Right kidney (tissue), 1 donor: ENCODE measurements around the gene TLR5.

Experiments
- DNase-seq: peaks from one replicate; pipeline ENCODE4 v3.0.0-alpha.2; 2016

Gene TLR5

DNA sequence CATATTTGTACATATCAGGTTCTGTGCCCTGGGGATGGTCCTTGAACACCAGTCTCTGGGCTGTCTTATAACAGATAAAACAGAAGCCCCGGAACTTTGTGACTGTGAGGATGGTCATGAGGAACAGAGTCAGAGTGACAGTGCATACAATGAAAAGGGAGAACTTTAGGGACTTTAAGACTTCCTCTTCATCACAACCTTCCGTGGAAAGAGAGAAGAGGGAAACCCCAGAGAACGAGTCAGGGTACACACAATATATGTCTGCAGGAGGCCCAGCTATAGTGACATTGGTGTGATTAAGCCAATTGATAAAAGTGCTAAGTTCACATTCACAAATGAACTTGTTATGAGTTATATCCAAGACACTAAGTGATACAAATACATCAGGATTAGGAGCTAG, 32.1 kb downstream of the TLR5 start:
- no peak for DNase-seq

DNA sequence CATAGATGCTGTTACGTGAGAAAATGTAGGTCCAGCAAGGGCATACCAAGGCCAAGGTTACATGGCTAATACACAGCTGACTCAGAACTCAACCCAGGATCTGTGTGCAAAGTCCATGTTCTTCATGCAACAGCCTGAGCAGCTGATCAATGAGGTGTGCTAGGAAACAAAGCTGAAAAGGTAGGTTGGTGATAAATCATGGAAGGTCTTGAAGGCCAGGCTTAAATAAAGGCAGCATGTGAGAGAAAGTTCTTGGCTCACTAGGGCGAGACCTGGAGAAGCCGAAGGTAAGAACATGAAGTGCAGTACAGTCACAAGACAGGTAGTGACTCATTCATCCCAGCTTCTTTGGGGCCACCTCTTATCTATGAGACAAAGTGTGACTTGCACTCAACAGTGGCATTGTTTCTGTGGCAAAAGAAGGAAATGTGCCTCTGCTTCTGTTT, 33.4 kb downstream of the TLR5 start:
- no peak for DNase-seq

DNA sequence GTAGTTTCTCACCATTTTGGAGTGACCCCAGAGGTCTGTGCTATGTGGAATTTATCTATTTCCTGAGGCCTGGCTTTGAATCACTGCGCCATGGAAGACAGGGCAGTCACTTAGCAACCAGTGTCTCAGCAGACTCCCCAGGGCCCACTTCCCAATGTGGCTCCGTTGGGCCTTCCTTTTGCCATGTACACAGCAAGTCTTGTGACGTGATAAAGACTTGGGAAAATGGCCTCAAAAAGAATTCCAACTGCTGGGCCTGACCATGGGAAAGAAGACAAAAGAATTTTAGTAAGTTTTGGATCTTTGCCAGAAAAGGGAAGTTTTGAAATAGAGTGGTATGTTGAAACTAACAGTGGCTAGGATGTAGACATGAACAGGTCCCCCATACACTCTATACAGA, 36.2 kb downstream of the TLR5 start:
- DNase-seq: no peak

DNA sequence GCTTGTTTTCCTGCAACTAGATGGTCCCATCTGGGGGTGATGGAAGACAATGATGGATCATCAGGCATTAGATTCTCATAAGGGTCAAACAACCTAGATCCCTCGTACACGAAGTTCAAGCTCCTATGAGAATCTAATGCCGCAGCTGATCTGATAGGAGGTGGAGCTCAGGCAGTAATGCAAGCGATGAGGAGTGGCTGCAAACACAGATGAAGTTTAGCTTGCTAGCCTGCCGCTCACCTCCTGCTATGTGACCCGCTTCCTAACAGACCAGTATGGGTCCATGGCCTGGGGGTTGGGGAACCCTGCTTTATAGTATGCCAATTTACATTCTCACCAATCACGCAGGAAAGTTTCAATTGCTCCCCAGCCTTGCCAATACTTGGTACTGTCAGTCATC, 37.5 kb downstream of the TLR5 start:
- DNase-seq: no peak

DNA sequence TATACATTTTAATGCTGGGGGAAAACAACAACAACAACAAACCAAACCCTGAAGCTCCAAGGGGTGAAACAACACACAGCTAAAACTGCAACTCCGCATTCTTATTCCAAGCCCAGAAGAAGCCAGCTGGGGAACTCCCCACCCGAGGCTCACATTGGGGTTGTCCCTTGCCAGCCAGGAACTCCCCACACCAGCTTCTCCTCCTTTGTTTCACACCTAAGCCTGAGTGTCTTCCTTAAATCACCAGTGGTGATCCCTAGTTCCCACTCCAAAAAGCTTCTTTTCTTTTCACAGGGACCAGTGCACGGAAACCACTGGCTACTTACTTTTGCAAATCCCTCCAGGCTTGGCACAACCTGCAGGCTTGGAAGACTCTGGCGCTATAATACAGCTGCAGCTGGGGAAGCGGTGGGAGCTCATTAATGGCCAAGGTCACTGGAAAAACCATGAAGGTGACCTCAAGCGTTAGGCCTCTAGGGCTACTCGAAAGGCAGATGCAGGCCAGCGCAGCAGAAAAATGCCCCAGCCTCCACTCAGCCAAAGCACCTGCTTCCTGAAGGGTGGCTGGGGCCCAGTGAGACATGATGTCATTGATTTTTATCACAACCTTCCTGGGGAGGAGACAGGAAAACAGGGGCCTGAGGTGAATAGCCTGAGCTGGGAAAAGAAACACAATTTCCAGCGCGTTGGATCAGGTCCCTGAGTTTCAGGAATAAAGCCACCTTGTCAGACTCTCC, 40.1 kb downstream of the TLR5 start:
- DNase-seq: peak; percentile 29

DNA sequence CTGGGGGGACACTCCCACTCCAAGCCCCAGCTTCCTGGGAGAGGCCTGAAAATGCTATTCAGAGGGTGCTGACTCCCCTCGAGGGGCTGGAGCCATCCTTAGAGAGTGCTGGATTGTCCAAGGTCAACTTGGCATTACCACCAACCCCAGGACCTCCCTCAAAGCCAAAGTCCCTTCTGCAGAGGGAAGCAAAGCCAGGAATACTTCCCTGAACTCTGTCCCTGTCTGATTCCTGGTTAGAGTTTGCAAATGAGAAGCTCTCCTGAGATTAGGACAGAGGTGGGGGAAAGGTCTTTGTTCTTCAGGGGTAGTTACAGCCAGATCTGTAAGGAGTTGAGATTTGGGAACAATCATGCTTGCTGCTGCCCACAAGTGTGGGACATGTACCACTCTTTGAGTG, 45.3 kb downstream of the TLR5 start:
- no peak for DNase-seq

DNA sequence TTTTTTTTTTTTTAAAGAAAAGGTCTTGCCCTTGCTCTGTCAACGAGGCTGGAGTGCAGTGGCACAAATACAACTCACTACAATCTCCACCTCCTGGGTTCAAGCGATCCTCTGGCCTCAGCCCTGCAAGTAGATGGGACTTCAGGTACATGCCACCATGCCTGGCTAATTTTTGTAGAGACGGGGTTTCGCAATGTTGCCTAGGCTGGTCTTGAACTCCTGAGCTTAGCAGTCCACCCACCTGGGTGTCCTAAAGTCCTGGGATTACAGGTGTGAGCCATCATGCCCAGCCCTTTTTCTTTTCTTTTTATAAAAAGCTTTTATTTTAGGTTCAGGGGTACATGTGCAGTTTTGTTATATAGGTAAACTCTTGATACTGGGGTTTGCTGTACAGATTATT, 47.2 kb downstream of the TLR5 start:
- DNase-seq: no peak

DNA sequence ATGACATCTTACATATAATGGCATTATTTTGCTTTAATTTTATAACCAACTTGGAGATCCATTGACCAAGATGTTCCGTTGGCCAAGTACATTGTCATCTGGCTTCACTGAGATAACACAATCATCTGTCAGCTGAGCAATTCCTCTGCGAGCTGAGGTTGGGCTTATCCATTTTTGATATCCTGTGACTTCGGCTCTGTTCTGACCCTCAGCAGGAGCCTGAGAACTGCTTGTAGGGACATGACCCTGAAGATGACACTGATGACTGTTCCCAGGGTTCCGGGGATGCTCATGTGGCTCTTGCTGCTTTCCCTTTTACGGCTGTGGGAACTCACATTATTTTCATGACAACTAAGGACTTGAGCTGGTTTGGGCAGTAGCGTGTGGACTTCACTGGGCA, 51.2 kb downstream of the TLR5 start:
- DNase-seq: no peak

DNA sequence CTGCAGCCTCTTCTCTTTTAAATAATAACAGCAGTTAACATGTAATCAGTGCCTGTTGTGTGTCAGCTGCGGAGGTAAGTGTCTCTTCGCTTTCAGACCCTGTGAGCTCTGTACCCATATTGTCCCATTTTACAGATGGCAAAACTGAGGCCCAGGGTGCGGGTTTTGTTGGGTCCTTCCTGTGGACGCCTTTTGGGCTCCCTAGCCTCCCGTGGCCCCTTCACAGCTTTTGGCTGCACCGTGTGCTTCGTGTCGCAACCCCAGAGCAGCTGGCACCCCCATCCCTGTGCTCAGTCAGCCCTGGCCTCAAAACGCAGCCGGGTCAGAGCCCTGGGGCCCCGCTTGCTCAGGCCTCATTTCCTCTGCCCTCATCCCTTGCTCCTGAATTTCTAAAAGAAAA, 53.8 kb downstream of the TLR5 start:
- no peak for DNase-seq

DNA sequence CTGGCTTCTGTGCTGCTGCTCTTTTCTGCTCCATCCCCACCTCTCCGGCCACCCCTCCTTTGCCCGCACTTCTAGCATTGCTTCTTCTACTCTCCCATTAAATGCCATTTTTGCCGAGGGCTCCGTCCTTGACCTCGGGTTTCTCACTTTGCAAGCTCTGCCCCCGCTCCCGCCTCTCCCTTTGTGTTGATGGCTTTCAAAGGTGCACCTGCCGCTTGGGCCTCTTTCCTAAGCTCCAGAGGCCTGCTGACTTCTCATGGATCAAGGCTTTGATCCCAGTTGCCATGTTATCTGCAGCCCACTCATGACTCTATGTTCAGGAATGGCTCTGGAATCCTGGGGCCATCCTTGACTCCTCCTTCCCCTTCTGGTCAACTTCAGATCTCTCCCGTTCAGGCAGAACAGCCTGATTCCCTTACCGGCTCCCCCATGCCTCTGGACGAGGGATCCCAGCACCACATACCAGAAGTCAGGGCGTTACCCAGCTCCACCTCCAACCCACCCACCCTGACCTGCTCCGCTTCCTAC, 54.3 kb downstream of the TLR5 start:
- no peak for DNase-seq

DNA sequence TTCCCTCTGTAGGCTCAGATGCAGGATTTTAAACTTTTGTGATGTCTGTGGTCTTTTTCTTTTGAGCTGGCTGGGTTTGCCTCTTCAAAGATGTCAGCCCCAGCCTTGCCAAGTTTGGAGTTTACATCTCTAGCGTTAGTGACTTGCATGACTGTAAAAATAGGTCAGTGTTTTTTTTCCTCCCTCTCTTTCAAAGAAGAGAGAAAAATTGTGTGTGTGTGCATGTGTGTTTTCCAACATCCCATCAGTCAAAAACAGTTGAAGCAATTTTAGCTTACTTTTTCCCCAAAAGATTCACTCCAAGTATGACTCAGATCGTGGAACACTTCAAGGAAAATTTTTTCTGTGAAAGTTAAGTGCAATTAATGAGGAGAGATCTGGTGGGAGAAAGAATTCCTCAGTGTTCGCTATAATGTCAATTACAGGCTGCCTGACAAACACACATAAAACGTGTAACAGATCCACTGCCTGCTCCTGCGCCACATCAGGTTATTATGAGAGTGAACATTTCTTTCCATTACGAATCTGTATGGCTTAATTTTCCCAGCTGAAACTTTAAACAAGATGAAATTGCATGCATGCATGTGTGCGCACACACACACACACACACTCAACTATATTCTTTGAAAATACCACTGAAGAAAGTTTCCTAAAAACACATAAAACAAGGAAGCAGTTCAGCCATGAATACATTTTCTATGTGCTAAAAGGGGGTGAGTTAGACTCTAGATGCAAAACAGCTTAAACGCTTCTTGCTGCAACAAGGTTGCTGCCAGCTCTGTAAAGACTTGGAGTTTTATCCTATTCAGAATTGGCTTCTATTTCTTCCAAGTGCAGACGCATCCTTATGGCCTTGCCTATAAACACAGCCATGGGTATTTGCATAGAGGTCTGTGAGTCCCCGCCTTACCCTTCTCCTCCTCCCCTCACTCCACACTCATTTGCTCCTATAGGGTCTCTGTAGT, 55.5 kb downstream of the TLR5 start:
- no peak for DNase-seq

DNA sequence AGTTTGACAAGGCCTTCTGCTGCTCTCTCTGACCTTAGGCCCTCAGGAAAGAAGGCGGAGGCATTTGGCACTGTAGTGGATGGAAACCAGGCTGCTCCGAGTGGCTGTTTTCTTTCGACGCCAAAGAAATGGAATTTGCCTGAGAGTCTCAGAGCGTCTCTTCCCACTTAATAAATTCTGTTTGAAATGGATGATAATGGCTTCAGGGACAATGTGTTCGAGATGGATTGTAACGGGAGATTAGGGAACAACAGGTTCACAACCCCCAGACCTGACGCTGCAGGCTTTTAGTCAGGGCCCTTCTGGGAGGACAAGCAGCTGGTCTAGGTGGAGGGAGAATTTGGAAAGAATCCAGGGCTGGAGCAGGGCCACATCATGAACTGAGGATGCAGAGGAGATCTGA, 58.6 kb downstream of the TLR5 start:
- DNase-seq: no peak

DNA sequence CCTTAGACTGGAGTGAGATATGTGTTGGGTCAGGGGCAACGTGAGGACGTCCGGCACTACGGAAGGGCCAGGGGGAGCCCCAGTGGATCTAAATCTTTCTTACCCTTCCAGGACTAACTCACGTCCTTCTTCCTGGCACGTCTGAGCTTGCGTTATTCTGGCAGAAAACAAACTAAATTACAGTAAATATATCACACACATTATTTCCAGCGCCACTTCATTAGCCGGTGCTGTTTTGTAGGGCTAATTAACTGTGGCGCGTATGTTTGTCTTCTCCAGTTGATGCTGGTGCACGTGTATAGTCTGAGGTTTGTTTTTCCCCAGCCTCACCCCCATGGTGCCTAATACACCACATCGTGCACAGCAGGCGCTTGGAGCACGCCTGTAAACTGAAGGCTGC, 59.2 kb downstream of the TLR5 start:
- no peak for DNase-seq

DNA sequence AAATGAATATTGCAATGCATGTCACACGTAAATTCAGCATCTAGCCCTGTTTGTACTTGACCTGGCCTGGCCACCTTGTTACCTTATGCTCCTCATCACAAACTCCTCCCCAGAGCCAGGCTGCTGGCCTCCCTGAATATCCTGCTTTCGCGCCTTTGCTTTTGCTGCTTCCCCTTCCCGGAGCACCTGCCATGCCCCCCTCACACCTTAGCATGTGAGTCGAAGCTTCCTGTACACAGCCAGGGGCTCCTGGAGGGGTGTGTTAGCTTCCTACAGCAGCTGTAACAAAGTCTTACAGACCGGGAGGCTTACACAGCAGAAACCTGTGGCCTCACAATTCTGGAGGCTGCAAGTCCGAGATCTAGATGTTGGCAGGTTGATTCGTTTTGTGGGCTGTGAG, 60.1 kb downstream of the TLR5 start:
- DNase-seq: no peak

DNA sequence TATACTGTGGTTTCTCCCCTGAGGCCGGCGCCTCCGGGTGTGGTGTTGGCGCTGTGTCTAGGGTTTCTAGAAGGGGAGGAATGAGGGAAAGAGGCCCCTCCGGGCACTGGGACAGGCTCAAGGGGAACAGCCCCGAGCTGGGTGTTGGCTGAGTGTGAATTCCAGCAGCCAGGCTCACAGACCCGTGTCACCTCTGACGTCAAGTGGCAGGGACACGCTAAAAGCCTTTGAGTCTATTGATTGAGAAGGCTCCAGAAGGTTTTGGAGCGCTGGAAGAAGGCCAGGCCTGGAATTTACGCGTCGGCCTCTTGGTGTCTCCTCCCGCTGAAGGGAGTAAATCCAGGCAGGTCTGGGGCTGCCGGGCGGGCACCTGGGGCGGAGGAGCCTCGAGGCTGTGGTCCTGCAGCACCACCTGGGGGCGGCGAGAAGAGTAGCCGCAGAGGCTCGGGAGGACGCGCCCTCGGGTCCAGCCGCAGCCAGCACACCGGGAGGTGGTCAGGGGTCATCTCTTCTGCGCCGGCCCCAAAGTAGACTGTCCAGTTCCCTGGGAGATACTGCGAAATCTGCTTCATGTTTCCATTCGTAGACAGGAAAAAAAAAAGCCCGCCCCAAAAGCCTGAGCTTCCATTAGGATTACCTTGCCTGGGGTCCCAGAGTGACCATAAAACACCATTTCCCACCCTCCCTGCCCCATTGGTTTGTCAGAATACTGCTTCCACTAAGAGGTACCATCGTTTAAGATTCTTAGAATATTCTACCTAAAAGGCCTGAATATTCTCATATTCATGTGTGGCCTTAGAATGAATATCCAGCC, 61.7 kb downstream of the TLR5 start:
- DNase-seq: peak; percentile 82

DNA sequence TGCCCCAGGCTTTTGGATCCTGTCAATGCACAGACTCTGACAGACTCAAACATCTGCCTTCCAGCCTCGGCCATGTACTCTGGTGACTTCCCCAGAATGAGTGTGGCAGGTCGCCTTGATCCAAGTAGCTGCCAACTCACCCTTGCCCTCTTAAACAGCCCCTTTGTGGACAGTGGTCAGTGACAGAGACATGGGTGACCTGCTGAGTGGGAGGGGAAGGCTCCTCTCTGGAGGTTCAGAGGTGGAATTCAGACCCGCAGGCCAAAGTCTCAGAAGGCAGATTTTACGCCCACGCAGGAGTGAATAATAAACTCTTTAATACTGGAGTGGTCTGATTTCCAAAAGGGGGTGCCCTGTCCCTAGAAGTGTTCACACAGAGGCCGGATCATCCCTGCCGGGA, 63.5 kb downstream of the TLR5 start:
- DNase-seq: no peak

DNA sequence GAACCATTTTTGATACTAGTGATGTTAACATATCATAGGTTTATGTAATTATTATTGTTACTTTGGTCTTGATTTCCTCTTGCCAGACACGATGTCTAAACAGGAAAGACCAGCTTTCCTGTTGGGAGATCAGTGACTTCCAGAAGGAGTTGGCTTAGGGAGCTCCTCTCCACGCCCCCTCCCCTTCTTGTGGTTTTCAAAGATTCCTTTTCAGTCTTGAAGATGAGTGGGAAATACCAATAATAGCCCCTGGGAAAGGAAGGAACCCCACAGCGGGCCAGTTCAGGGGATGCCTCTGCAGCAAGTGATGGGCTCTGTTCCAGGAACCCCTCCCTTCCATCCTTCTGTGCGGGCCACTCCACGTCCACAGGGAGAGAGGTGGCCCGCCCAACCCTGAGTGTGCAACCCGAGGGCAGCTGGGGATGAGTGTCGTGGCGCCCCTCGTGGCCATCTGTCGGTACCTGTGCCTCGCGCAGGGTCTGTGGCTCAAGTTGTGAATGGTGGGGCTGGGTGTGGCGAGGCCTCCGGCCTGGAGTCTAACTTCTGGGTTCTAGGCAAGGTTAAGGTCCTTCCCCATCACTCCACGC, 65.7 kb downstream of the TLR5 start:
- no peak for DNase-seq

DNA sequence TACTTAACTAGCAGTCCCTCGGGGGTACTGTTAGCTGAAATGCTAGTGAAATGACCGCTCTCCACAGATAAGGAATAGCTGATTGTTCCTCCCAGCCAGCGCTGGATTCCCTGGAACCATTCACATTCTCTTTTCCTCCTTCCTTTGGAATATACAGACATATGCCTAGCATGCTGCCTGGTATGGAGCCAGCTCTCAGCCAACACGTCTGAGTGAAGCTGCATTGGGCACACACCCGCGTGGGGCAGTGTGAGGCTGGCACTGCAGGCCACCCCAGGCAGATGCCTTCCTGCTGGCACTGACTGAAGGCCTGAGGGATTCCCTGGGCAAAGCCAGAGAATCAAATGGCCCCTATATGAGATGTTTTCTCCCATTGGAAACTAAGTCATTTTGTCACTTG, 66.7 kb downstream of the TLR5 start:
- DNase-seq: no peak

DNA sequence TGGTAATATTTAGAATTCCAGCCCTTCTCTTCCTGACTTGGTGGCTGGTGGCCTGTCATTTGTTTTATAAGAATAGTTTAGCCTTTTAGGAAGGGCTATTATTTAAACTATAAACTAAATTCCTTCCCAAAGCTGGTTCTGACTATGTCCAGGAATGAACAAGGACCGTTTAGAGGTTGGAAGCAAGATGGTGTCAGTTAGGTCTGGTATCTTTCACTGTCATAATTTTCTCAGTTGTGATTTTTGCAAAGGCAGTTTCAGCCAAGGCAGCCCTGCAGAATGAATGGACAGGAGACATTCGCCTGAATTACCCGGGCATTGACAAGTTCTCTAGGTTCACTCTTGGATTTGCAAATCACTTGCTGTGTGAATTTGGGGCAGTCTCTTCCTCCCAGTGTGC, 67.2 kb downstream of the TLR5 start:
- no peak for DNase-seq

DNA sequence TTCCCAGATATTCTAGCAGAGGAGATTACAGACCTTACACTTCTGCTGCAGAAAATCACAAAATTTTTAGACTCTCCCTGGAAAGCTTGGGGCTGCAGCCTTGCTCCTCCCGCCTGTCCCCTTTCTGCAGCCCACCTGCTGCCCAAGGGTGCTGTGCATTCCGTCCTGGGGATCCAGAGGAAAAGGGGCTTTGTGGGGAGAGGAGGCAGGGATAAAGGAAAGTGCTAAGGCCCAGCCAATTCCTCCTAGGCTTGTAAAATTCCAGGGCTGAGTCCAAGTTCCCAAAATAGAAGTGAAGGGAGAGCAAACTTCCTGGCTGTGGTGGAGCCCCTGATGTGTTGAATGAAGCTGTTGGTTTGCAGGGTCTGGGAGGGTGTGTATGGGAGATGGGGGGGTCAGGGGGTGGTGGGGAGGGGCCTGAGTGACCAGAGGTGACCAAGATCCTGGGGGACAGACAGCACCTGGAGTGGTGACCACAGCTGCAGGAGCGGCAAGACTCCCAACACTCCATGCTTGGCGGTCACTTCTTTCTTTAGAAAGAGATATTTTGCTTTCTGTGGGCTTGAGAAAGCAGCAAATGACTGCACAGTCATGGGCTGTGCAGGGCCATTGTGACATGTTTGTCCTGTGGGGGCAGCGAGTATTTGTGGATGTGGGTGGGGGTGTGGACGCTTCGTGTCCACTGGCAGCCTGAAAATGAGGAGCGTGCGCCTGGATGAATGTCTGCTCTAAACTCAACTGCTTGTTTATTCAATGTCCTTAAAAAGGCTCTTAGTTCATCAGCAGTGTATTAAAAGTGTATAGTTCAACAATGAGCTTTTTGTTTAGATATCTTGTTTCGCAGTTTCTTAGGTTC, 68.4 kb downstream of the TLR5 start:
- no peak for DNase-seq
